IPS-18c (cell line): ENCODE measurements around the gene PSMC4.
"Not testable (repeated sequence)": the region's sequence is repeated elsewhere in the genome, so short reads cannot be mapped to it uniquely, and the experiment has no call there.

ENCODE experiments used
- H3K4me3 ChIP-seq: 2 replicates; pipeline ENCODE4 v1.7.0; 2013; ENCODE audit warnings: low read depth, mild to moderate bottlenecking, low read length, moderate library complexity; ENCODE audit not compliant: insufficient read depth
- H3K9me3 ChIP-seq: one replicate; pipeline ENCODE4 v1.6.1; 2013; ENCODE audit warnings: mild to moderate bottlenecking, low read length, moderate library complexity; ENCODE audit not compliant: control insufficient read depth, insufficient read depth

Gene PSMC4

DNA sequence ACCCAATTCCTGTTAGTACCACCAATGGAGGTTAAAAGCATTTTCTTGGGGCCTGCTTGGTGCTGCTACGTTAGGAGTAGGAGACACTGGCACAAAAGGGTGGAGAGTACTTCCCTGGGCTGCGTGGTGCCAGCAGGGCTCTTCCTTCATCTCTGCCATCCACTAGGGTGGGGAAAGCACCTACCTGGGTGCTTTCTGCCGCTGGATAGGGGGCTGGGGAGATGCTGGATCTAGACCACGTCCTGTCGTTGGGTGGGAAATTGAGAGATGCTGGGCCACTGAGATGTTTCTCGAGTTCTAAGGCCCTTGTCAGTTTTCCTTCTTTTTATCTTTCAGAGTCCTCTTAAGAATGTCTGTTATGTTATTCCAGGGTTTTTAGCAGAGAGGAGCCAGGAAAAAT is 29.8 kb upstream of the PSMC4 start:
- H3K4me3 ChIP-seq = no peak overlapping the region
- no peaks in the 10 kb centered on the region for H3K9me3 ChIP-seq

- H3K4me3 ChIP-seq = no peak overlapping the region
Measured at GRCh38 chr19:39941615-39942365, 29.2 kb upstream of the PSMC4 start.

GRCh38 chr19:39942366-39942730 is 28.6 kb upstream of the PSMC4 start:
- no peak overlapping the region for H3K4me3 ChIP-seq

More at GRCh38 chr19:39941615-39942365, 29.2 kb upstream of the PSMC4 start:
- no peaks in the 10 kb centered on the region for H3K9me3 ChIP-seq

DNA sequence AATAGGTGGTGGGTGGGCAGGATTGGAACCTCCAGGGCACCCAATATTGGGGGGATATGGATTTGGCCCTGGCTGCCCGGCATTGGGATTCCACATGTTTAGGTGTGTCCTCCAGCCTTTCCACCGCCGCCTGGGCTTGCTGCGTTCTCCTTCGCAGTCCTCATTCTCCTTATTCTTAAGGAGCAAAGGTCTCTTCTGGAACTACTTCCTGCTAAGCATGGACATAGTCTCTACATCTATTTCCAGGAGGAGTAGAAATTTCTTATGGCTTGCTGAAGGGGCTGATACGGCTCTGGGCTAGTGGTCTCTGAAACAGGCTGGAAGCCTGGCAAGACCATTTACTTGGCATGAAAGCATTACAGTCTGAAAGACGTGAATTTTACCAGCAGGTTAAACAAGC is 27.4 kb upstream of the PSMC4 start:
- Histone ChIP-seq H3K9me3 (no peaks in the 10 kb centered on the region), H3K4me3 (no peak overlapping the region)

More at GRCh38 chr19:39942366-39942730, 28.6 kb upstream of the PSMC4 start:
- H3K9me3 ChIP-seq = no peaks in the 10 kb centered on the region

- H3K9me3 ChIP-seq = no peaks in the 10 kb centered on the region
- H3K4me3 ChIP-seq = no peak overlapping the region
Measured at GRCh38 chr19:39946532-39946931, 24.4 kb upstream of the PSMC4 start.

DNA sequence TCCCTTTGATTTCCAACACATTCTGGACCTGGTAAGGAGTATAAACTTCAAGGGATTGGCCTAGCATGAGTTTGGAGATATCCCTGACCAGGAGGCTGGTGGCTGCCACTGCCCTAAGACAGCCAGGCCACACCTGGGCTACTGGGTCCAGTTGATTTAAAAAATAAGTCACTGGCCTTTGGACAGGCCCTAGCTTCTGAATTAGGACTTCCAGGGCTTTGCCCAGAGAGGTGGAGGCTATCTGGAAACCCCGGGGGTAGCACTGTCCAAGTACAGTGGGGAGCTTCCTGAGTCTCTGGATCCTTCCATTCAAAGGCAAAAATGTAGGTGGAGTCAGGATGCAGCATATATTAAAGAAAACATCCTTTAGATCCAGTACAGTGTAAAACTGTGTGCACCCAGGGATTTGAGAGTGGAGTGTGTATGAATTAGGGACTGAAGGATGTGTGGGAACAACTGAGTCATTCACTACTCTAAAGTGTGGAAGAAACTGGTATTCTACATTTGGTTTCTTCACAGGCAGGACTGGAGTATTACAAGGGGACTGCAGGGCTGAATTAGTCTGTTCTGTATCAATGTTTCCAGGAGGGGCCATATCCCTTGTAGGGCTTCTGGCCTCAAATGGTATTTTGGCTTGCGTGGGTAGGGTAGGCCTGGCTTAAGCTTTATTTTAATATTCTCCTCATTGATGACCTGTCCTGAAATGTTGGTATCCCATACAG is 21.8 kb upstream of the PSMC4 start:
- Histone ChIP-seq H3K9me3 (no peaks in the 10 kb centered on the region), H3K4me3 (no peak overlapping the region)

DNA sequence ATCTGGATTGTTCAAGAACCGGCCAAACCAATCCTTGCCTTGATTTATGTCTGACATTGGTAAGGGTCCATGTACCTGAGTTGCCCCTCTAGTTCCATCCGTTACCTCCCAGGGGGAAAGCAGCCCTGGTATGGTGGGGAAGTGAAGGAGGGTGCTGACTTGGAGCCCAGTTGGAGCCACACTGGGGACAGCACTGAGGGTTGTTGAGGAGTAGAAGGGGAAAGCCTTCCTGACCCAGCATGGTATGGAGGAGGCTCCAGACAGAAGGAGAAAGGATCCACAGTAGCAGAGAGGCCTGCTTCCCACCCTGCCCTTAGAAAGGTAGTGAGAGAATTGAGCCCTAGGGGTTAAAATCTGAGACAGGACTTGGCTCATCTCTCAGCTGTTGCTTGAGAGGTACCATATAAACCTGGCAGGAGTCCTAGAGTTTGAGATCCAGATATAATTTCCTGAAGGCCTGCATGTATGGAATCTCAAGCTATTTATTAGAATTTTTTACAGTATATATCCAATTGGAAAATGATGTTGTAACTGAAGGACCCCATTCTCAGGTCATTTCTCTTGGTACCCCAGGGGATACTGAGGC is 19.8 kb upstream of the PSMC4 start:
- Histone ChIP-seq H3K4me3 (no peak overlapping the region), H3K9me3 (no peaks in the 10 kb centered on the region)

DNA sequence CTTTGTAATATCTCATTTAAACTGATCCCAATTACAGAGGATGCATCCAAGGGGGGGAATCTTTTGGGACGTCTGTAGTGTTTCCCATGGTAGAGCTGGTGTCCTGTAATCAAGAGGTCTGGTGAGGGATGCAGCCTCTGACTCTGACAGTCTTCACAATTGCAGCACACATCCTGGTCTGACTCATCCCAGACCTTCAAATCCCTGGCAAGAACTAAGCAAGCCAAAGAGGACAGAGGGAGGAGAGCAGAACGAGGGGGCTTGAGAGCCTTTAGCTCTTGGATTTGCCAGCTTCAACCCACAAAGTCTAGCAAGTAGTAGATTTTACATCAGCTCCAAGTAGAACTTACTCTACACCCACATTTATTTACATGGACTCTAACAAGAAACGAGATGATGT is 19.3 kb upstream of the PSMC4 start:
- no peak overlapping the region for H3K4me3 ChIP-seq

DNA sequence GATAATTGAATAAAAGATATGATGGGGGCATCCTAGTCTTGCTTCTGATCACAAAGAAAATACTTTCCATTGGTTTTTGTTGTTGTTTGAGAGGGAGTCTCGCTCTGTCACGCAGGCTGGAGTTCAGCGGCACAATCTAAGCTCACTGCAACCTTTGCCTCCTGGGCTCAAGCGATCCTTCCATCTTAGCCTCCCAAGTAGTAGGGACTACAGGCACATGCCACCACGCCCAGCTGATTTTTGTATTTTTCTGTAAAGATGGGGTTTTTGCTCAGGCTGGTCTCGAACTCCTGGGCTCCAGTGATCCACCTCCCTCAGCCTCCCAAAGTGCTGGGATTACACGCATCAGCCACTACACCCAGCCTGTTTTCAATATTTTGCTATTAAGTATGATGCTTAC is 17.1 kb upstream of the PSMC4 start:
- H3K4me3 ChIP-seq = no peak overlapping the region
- H3K9me3 ChIP-seq = no peaks in the 10 kb centered on the region

More for the DNA sequence above, 19.3 kb upstream of the PSMC4 start:
- H3K9me3 ChIP-seq = no peaks in the 10 kb centered on the region

GRCh38 chr19:39957886-39958285 is 13.1 kb upstream of the PSMC4 start:
- not testable (repeated sequence) for H3K4me3 ChIP-seq, H3K9me3 ChIP-seq

DNA sequence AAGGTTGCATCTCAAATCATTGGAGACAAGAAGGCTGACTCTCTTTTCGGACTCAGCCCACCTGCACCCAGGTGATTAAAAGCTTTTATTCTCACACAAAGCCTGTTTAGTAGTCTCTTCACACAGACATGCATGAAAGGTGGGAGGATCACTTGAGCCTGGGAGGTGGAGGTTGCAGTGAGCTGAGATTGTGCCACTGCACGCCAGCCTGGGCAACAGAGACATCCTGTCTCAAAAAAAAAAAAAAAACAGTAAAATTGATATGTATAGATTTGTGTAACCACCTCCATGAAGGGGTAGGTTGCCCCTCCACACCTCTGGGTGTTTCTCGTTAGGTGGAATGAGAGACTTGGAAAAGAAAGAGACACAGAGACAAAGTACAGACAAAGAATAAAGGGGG is 12.0 kb upstream of the PSMC4 start:
- not testable (repeated sequence) for H3K9me3 ChIP-seq, H3K4me3 ChIP-seq

DNA sequence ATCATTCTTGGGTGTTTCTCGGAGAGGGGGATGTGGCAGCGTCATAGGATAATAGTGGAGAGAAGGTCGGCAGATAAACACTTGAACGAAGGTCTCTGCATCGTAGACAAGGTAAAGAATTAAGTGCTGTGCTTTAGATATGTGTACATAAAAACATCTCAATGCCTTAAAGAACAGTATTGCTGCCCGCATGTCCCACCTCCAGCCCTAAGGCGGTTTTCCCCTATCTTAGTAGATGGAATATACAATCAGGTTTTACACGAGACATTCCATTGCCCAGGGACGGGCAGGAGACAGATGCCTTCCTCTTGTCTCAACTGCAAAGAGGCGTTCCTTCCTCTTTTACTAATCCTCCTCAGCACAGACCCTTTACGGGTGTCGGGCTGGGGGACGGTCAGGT is 11.6 kb upstream of the PSMC4 start:
- H3K9me3 ChIP-seq, H3K4me3 ChIP-seq: not testable (repeated sequence)

- no peaks in the 10 kb centered on the region for H3K9me3 ChIP-seq
- no peak overlapping the region for H3K4me3 ChIP-seq
Measured at GRCh38 chr19:39963898-39964297, 7.1 kb upstream of the PSMC4 start.

DNA sequence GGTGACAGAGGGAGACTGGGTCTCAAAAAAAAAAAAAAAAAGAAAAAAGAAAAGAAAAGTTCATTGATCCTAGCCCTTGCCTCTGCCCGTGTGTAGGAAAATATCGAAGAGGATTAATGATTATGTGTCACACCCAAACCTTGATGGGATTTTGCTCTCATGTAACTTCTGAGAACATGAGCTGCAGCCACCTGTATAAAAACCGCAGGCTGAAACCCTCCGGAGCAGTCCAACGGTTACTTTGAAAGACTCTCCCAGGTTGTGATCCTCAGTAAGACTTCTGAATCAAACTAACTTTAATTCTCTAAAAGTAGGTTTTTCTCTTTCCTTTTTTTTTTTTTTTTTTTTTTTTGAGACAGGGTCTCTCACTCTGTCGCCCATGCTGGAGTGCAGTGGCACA is 4.3 kb upstream of the PSMC4 start:
- no peaks in the 10 kb centered on the region for H3K9me3 ChIP-seq
- no peak overlapping the region for H3K4me3 ChIP-seq

DNA sequence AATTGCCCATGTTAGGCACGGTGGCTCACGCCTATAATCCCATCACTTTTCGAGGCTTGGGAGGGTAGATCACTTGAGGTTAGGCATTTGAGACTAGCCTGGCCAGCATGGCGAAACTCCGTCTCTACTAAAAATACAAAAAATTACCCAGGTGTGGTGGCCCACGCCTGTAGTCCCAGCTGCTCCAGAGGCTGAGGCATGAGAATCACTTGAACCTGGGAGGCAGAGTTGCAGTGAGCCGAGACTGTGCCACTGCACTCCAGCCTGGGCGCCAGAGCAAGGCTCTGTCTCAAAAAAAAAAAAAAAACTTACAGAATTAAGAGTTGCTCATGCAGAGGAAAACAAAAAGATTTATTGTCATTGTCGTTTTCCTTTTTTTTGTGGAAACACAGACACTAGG is 3.4 kb upstream of the PSMC4 start:
- Histone ChIP-seq H3K9me3 (no peaks in the 10 kb centered on the region), H3K4me3 (no peak overlapping the region)

DNA sequence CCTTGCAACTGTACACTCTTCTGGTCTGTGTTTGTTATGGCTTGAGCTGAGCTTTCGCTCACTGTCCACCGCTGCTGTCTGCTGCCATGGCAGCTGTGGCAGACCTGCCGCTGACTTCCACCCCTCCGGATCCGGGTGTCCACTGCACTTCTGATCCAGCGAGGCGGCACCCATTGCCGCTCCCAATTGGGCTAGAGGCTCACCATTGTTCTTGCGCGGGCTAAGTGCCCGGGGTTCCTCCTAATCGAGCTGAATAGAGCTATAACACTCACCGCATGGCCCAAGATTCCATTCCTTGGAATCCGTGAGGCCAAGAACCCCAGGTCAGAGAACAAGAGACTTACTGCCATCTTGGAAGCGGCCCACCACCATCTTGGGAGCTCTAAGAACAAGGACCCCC is 2.2 kb upstream of the PSMC4 start:
- no peaks in the 10 kb centered on the region for H3K9me3 ChIP-seq
- H3K4me3 ChIP-seq = no peak overlapping the region

GRCh38 chr19:39969266-39969665 is 1.7 kb upstream of the PSMC4 start:
- H3K4me3 ChIP-seq = no peak overlapping the region

DNA sequence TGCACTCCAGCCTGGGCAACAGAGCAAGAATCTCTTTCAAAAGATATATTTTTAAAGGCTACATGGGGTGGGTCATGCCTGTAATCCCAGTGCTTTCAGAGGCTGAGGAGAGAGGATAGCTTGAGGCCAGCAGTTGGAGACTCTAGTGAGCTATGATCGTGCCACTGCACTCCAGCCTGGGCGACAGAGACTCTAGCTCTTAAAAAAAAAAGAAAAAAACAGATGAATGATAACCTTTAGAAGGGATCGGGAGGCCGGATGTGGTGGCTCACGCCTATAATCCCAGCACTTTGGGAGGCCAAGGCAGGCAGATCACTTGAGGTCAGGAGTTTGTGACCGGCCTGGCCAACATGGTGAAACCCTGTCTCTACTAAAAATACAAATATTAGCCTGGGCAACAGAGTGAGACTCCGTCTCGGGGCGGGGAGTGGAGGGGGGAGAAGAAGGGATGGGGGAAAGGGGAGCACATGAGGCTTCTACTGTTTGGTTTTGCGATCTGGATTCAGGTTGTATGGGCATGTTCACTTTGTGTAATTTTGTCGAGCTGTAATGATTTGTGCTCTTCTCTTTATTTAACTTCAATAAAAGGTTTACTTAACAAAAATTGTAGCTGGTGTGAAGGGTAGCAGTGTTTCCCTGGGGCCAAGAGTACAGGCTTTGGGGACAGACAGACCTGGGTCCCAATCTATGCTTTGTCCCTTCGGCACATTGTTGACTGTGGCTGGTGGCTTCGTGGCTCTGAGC is 1.1 kb upstream of the PSMC4 start:
- Histone ChIP-seq H3K4me3 (peak overlapping the region; percentile 61), H3K9me3 (no peaks in the 10 kb centered on the region)

More at GRCh38 chr19:39969266-39969665, 1.7 kb upstream of the PSMC4 start:
- no peaks in the 10 kb centered on the region for H3K9me3 ChIP-seq
